H1 (cell line): ENCODE data around the gene SYT15. TPM values are rescaled to one million over a fixed set of nuclear protein-coding genes. Genes with fewer than 3 reads are reported as not detected.

ENCODE experiments used
- CTCF ChIA-PET: fragments of 300-600 bp; sonication (Branson Sonifier 250); formaldehyde crosslinking; loops from one replicate; lab custom pipeline; 2021; ENCODE audit not compliant: partially characterized antibody; lab: Charles Lee
- POLR2A ChIA-PET: fragments of 300-600 bp; sonication (Branson Sonifier 250); formaldehyde crosslinking; loops from one replicate; lab custom pipeline; 2021; ENCODE audit warnings: inconsistent platforms; ENCODE audit not compliant: partially characterized antibody; lab: Charles Lee
- DNase-seq, 2 experiments: peaks; one replicate each; pipeline versions ENCODE4 v3.0.0 to v3.0.0-alpha.2; 2010 to 2022; ENCODE audit warnings: low spot score in 2 of 2, low read depth in 1 of 2, mixed read lengths in 1 of 2
- FAIRE-seq: peaks from 2 replicates; lab custom pipeline; 2011; peaks lifted over from hg19 to GRCh38; lab: Jason Lieb, UNC
- H2AFZ ChIP-seq: 2 replicates; pipeline ENCODE4 v1.8.1; 2012; ENCODE audit warnings: low read length, inconsistent platforms
- H2AK5ac ChIP-seq: 2 replicates; pipeline ENCODE4 v1.6.1; 2013; ENCODE audit warnings: low read depth, low read length
- H2BK120ac ChIP-seq: replicated peaks from 2 replicates; pipeline ENCODE3; 2013; ENCODE audit warnings: low read depth, low read length, inconsistent platforms
- H2BK12ac ChIP-seq: 2 replicates; pipeline ENCODE4 v1.6.1; 2013; ENCODE audit warnings: low read depth, low read length
- H2BK15ac ChIP-seq: 2 replicates; pipeline ENCODE4 v1.6.1; 2013; ENCODE audit warnings: low read length
- H2BK20ac ChIP-seq: 2 replicates; pipeline ENCODE4 v1.6.1; 2013; ENCODE audit warnings: low read length
- H2BK5ac ChIP-seq: 2 replicates; pipeline ENCODE4 v1.6.1; 2013; ENCODE audit warnings: low read depth, low read length
- H3K14ac ChIP-seq: 2 replicates; pipeline ENCODE4 v1.6.1; 2013; ENCODE audit warnings: inconsistent platforms; ENCODE audit not compliant: insufficient read length
- H3K18ac ChIP-seq: 2 replicates; pipeline ENCODE4 v1.6.1; 2013; ENCODE audit warnings: low read length; ENCODE audit errors: extremely low read depth
- H3K23ac ChIP-seq: 2 replicates; pipeline ENCODE4 v1.6.1; 2013; ENCODE audit warnings: inconsistent platforms; ENCODE audit not compliant: insufficient read length
- H3K23me2 ChIP-seq: 2 replicates; pipeline ENCODE4 v1.6.1; 2013; ENCODE audit warnings: low read depth, low read length
- H3K27ac ChIP-seq: 2 replicates; pipeline ENCODE4 v1.6.1; 2011; ENCODE audit warnings: low read depth, low read length, inconsistent platforms
- H3K27me3 ChIP-seq, 4 experiments: replicated peaks in 1 of 4; 1 replicate in 1 of 4; 2 replicates in 3 of 4; pipeline versions ENCODE4 v1.6.1 to v1.8.1; 2011 to 2013; ENCODE audit warnings: low read length in 3 of 4, mild to moderate bottlenecking in 3 of 4, inconsistent platforms in 2 of 4, mixed read lengths in 2 of 4, moderate library complexity in 1 of 4; ENCODE audit not compliant: control insufficient read depth in 3 of 4, insufficient read depth in 3 of 4; ENCODE audit errors: extremely low read depth in 1 of 4
- H3K36me3 ChIP-seq, 4 experiments: 2 replicates each; pipeline versions ENCODE4 v1.6.1 to v1.8.1; 2011 to 2013; ENCODE audit warnings: mild to moderate bottlenecking in 4 of 4, low read length in 3 of 4, moderate library complexity in 2 of 4, control low read depth in 1 of 4, inconsistent platforms in 1 of 4; ENCODE audit not compliant: insufficient read depth in 4 of 4, control insufficient read depth in 2 of 4
- H3K4ac ChIP-seq: replicated peaks from 2 replicates; pipeline ENCODE3; 2013; ENCODE audit warnings: low read length, low read depth, mixed read lengths, inconsistent platforms; ENCODE audit not compliant: insufficient read length
- H3K4me1 ChIP-seq, 4 experiments: replicated peaks in 1 of 4; 1 replicate in 1 of 4; 2 replicates in 3 of 4; pipeline versions ENCODE4 v1.6.1 to v1.8.1; 2011 to 2013; ENCODE audit warnings: low read length in 3 of 4, inconsistent platforms in 2 of 4, mixed read lengths in 1 of 4; ENCODE audit not compliant: insufficient read depth in 4 of 4, control insufficient read depth in 3 of 4
- H3K4me2 ChIP-seq, 2 experiments: 2 replicates each; pipeline versions ENCODE4 v1.6.1 to v1.8.1; 2011 to 2013; ENCODE audit warnings: low read depth in 2 of 2, low read length in 2 of 2, control low read depth in 1 of 2, inconsistent platforms in 1 of 2, mild to moderate bottlenecking in 1 of 2; ENCODE audit not compliant: insufficient read depth in 1 of 2
- H3K4me3 ChIP-seq, 4 experiments: fragments of 200-600, 300-600 bp in 1 of 4; sonication (generic), shearing (Covaris generic), sonication (Bioruptor Twin) in 1 of 4; 2 replicates each; pipeline versions ENCODE4 v1.5.1 to v1.8.1; 2011 to 2016; ENCODE audit warnings: low read length in 4 of 4, low read depth in 3 of 4, control low read depth in 2 of 4, inconsistent platforms in 2 of 4, mild to moderate bottlenecking in 2 of 4, mixed read lengths in 1 of 4, moderate library complexity in 1 of 4; ENCODE audit not compliant: insufficient read depth in 2 of 4; ENCODE audit errors: extremely low read depth in 1 of 4
- H3K56ac ChIP-seq: replicated peaks from 2 replicates; pipeline ENCODE3; 2013; ENCODE audit warnings: low read depth, mild to moderate bottlenecking, mixed read lengths, low read length, inconsistent platforms; ENCODE audit not compliant: insufficient read length
- H3K79me1 ChIP-seq: 2 replicates; pipeline ENCODE4 v1.6.1; 2013; ENCODE audit warnings: low read depth, low read length, control low read depth
- H3K79me2 ChIP-seq, 2 experiments: 2 replicates each; pipeline versions ENCODE4 v1.6.1 to v1.8.1; 2012 to 2013; ENCODE audit warnings: low read length in 2 of 2, mild to moderate bottlenecking in 2 of 2, inconsistent platforms in 1 of 2; ENCODE audit not compliant: insufficient read depth in 2 of 2, control insufficient read depth in 1 of 2
- H3K9ac ChIP-seq, 4 experiments: replicated peaks in 1 of 4; 1 replicate in 1 of 4; 2 replicates in 3 of 4; pipeline versions ENCODE4 v1.6.1 to v1.8.1; 2011 to 2013; ENCODE audit warnings: low read depth in 3 of 4, low read length in 3 of 4, control low read depth in 2 of 4, mild to moderate bottlenecking in 2 of 4, moderate library complexity in 2 of 4, inconsistent platforms in 1 of 4; ENCODE audit errors: extremely low read depth in 1 of 4
- H3K9me3 ChIP-seq, 2 experiments: 2 replicates each; pipeline versions ENCODE4 v1.6.1 to v1.8.1; 2012 to 2013; ENCODE audit warnings: mild to moderate bottlenecking in 2 of 2, moderate library complexity in 2 of 2, control low read depth in 1 of 2, inconsistent platforms in 1 of 2, low read depth in 1 of 2, low read length in 1 of 2, mixed read lengths in 1 of 2; ENCODE audit not compliant: insufficient read depth in 2 of 2
- H4K20me1 ChIP-seq, 2 experiments: replicated peaks in 1 of 2; 2 replicates each; pipeline versions ENCODE3 to v1.8.1; 2011 to 2013; ENCODE audit warnings: inconsistent platforms in 2 of 2, low read length in 2 of 2, mild to moderate bottlenecking in 1 of 2; ENCODE audit not compliant: insufficient read depth in 2 of 2, control insufficient read depth in 1 of 2
- H4K5ac ChIP-seq: 2 replicates; pipeline ENCODE4 v1.6.1; 2013; ENCODE audit warnings: low read length, low read depth, mixed read lengths, inconsistent platforms; ENCODE audit not compliant: insufficient read length
- H4K8ac ChIP-seq: 2 replicates; pipeline ENCODE4 v1.8.0; 2013; ENCODE audit warnings: mild to moderate bottlenecking, moderate library complexity, low read length, inconsistent platforms; ENCODE audit not compliant: insufficient read depth; ENCODE audit errors: extremely low read depth
- H4K91ac ChIP-seq: replicated peaks from 2 replicates; pipeline ENCODE3; 2013; ENCODE audit warnings: low read length, mixed read lengths, inconsistent platforms; ENCODE audit not compliant: insufficient read length
- CHD2 ChIP-seq: IDR thresholded peaks from 2 replicates; pipeline ENCODE4 v1.6.1; 2012; ENCODE audit warnings: low read length, improper control_type of control experiment
- GTF2F1 ChIP-seq: IDR thresholded peaks from 2 replicates; pipeline ENCODE4 v1.6.1; 2012; ENCODE audit warnings: low read depth, low read length, improper control_type of control experiment, borderline replicate concordance
- HDAC2 ChIP-seq, 2 experiments: fragments of 300-600 bp in 1 of 2; sonication (generic) in 1 of 2; IDR thresholded peaks; 2 replicates each; pipeline ENCODE4 v1.6.1; 2011 to 2012; ENCODE audit warnings: low read depth in 2 of 2, low read length in 2 of 2, mild to moderate bottlenecking in 2 of 2, moderate library complexity in 2 of 2, borderline replicate concordance in 1 of 2, inconsistent platforms in 1 of 2
- HDAC6 ChIP-seq: IDR thresholded peaks from one replicate; pipeline ENCODE4 v1.7.1; 2012; ENCODE audit warnings: low read depth, mild to moderate bottlenecking, inconsistent platforms, low read length, moderate library complexity
- JUN ChIP-seq: IDR thresholded peaks from 2 replicates; pipeline ENCODE4 v1.6.1; 2011; ENCODE audit warnings: low read depth, mild to moderate bottlenecking, improper control_type of control experiment, low read length
- JUND ChIP-seq: IDR thresholded peaks from 2 replicates; pipeline ENCODE4 v1.6.1; 2011; ENCODE audit warnings: mild to moderate bottlenecking, improper control_type of control experiment, low read length
- KDM1A ChIP-seq: fragments of 200-600, 300-600 bp; sonication (generic); IDR thresholded peaks from 2 replicates; pipeline ENCODE4 v1.7.1; 2016; ENCODE audit warnings: mild to moderate bottlenecking, low read length, borderline replicate concordance
- POLR2A ChIP-seq, 2 experiments: IDR thresholded peaks; 1 replicate in 1 of 2; 2 replicates in 1 of 2; pipeline ENCODE4 v1.6.1; 2011; ENCODE audit warnings: low read depth in 2 of 2, low read length in 2 of 2, mild to moderate bottlenecking in 2 of 2; ENCODE audit errors: control extremely low read depth in 1 of 2
- RXRA ChIP-seq: IDR thresholded peaks from 2 replicates; pipeline ENCODE4 v1.6.1; 2011; ENCODE audit warnings: low read depth, mild to moderate bottlenecking, low read length, moderate library complexity; ENCODE audit not compliant: insufficient read depth
- SAP30 ChIP-seq: fragments of 300-600 bp; sonication (generic); IDR thresholded peaks from 2 replicates; pipeline ENCODE4 v1.7.1; 2012; ENCODE audit warnings: low read length, moderate library complexity, mild to moderate bottlenecking, inconsistent platforms; ENCODE audit not compliant: insufficient read depth, insufficient replicate concordance
- SP1 ChIP-seq: IDR thresholded peaks from 2 replicates; pipeline ENCODE4 v1.6.1; 2011; ENCODE audit warnings: low read depth, low read length
- SP2 ChIP-seq: IDR thresholded peaks from 2 replicates; pipeline ENCODE4 v1.6.1; 2012; ENCODE audit warnings: mild to moderate bottlenecking, low read length, inconsistent platforms
- YY1 ChIP-seq: IDR thresholded peaks from 2 replicates; pipeline ENCODE4 v1.6.1; 2011; ENCODE audit warnings: low read depth, mild to moderate bottlenecking, low read length
- WGBS, 2 experiments: shearing (Covaris generic) in 1 of 2; methylation state at CpG; one replicate each; pipeline versions ENCODE4 v1.1.6 to v1.1.7; 2013 to 2015; ENCODE audit warnings: low lambda C conversion rate in 2 of 2, mixed read lengths in 2 of 2, inconsistent platforms in 1 of 2, low coverage in 1 of 2, missing lambda C conversion rate in 1 of 2; ENCODE audit not compliant: insufficient replicate concordance in 2 of 2, insufficient coverage in 1 of 2, insufficient read length in 1 of 2; ENCODE audit errors: extremely low coverage in 1 of 2, missing lambda C conversion rate in 1 of 2; 5-methylcytosine and 5-hydroxymethylcytosine counted together
- polyA plus RNA-seq, 7 experiments: library from polyadenylated mRNA; depleted of rRNA in 3 of 7; stranded (reverse) in 5 of 7; unstranded in 2 of 7; fragments of >200 nt in 5 of 7; fragments of 200-250 nt in 2 of 7; gene quantifications; 1 replicate in 5 of 7; 2 replicates in 1 of 7; 4 replicates in 1 of 7; pipeline versions ENCODE4 v1.2.1 to v1.2.3, GENCODE V29; 2011 to 2013; ENCODE audit warnings: missing spikeins in 2 of 7, mixed read lengths in 2 of 7
- total RNA-seq: library from RNA; stranded (reverse); fragmentation: NEBNext Ultra II Directional; extraction: Animal tissue kit (Norgen Biotek cat#: 25700); gene quantifications from 2 replicates; pipeline ENCODE4 v1.2.1, GENCODE V29; 2021

SYT15 gene
- total and polyA plus RNA-seq, 2 of the 8 experiments (the other 6 are each of a cell fraction or from before 2014, with no cell fraction given): 0.39 to 0.61 TPM

- DNase-seq (peak in 1 of 2 experiments; percentile 47), FAIRE-seq (no peak)
- Histone ChIP-seq H2BK120ac (no peak overlapping the region), H2BK5ac (no peak overlapping the region), H3K4ac (no peak overlapping the region), H3K23ac (no peak overlapping the region), H3K27me3 (0 out of 7 replicates have a peak, but pooled peaks cover 0 to 2% (median 0%) of the 10 kb centered on the region in 4 experiments), H2BK20ac (no peak overlapping the region), H3K36me3 (peaks cover 15 to 29% (median 17%) of the 10 kb centered on the region in 4 experiments; a peak in 7 of 8 replicates), H3K79me2 (no peaks in the 10 kb centered on the region), H3K27ac (no peak overlapping the region), H2BK12ac (peak overlapping the region; percentile 27; the same call in 1 of the 2 replicates), H2AFZ (no peak overlapping the region), H4K20me1 (peaks cover 5 to 33% of the 10 kb centered on the region in 2 experiments), H3K4me3 (no peak overlapping the region), H3K18ac (no peak overlapping the region), H3K4me1 (no peaks in the 10 kb centered on the region; a peak in 1 of 7 replicates), H3K9me3 (no peaks in the 10 kb centered on the region), H3K23me2 (no peaks in the 10 kb centered on the region), H3K56ac (no peak overlapping the region), H3K9ac (no peak overlapping the region), H4K8ac (no peak overlapping the region), H4K5ac (no peak overlapping the region), H4K91ac (no peak overlapping the region), H2AK5ac (peak overlapping the region; percentile 19; the same call in 1 of the 2 replicates), H2BK15ac (no peak overlapping the region), H3K14ac (no peak overlapping the region), H3K79me1 (peaks cover 6% of the 10 kb centered on the region; the same call in 1 of the 2 replicates), H3K4me2 (no peak overlapping the region)
- POLR2A ChIA-PET: interaction anchor here (0.7 to 1.2 kb wide), 4 partner anchors 11 to 321 kb away, joined by 3 read pairs; no protein-coding TSS in a partner anchor
- WGBS, 2 experiments: 87% methylated on average over 7 of the region's 7 CpGs; no CpG with 5 or more reads in 1 of the 2 experiments
- CTCF ChIA-PET: interaction anchor here (0.9 to 4.1 kb wide), 2 partner anchors 10 to 31 kb away, joined by 3 to 46 read pairs; no protein-coding TSS in a partner anchor
- TF ChIP-seq YY1: no peak
- TF ChIP-seq SAP30: no peak
- TF ChIP-seq JUN: no peak
- no peak for TF ChIP-seq POLR2A (IDR thresholded peaks at IDR 0.05; ENCODE audit: control extremely low read depth in 1 of 2, low read depth in 2 of 2, low read length in 2 of 2)
- TF ChIP-seq KDM1A: no peak
- TF ChIP-seq HDAC2 (IDR thresholded peaks at IDR 0.05; ENCODE audit: borderline replicate concordance in 1 of 2, low read depth in 2 of 2, low read length in 2 of 2): no peak
- TF ChIP-seq SP2: no peak
- no peak for TF ChIP-seq SP1
- TF ChIP-seq HDAC6: no peak
- TF ChIP-seq CHD2: no peak
- TF ChIP-seq JUND: no peak
- no peak for TF ChIP-seq RXRA
- no peak for TF ChIP-seq GTF2F1
Observed at GRCh38 chr10:46548498-46549090, 30.3 kb upstream of the SYT15 start.
